ENCODE results near the gene ZFYVE21.
"Not testable (repeated sequence)": the region's sequence is repeated elsewhere in the genome, so short reads cannot be mapped to it uniquely, and the experiment has no call there.

ZFYVE21 gene

DNA sequence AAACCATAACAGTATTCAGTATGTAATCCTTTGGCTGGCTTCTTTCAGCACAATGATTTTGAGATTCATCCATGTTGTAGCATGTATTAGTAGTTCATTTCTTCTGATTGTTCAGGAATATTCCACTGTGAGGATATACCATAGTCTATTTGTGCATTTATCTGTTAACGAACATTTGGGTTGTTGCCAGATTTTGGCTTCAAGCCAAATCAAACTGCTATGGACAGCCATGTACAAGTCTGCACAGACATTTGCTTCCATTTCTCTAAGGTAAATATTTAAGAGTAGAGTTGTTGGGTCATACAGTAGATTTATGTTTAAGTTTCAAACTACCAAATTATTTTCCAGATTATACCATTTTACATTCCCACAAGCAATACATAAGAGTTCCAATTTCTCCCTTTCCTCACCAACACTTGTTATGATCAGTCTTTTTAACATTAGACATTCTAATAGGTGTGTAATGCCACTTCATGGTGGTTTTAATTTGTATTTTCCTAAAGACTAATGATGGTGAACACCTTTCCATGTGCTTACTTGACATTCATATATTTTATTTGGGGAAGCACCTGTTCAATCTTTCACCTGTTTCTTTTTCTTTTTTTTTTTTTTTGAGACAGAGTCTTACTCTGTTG lies 56.6 kb downstream of the ZFYVE21 start:
- DNase-seq: no peak

DNA sequence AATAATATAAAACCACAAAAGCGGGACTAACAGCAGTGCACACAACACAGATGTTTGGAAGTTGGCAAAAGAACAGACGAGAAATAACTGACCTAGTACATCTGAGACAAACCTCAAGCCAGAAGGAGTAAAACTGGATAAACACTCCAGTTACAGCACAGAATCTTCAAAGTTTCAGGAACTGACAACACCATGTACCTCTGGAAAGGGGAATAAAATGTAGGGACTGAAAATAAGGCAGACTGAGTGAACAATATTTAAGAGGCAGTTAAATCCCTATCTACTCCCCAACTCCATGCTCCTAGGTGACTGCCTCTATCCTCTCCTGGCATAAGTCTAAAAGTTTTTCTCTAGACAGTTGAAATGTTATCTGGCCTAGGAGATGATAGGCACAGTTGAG lies 57.9 kb downstream of the ZFYVE21 start:
- no peak for DNase-seq

- DNase-seq: no peak
Measured at GRCh38 chr14:103775506-103775905, 59.9 kb downstream of the ZFYVE21 start.

DNA sequence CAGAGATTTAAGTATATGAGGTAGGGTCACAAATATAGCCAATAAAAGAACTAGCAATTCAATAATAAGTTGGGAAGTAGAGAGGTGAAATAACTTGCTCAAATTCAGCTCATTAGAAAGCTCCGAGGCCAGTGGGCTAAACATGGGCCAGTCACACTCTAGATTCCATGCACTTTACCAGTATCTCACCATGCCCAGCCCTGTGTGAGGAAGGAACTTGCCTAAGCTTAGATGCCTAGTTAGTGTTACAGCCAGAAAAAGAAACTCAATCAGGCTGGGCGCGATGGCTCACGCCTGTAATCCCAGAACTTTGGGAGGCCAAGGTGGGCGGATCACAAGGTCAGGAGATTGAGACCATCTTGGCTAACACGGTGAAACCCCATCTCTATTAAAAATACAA lies 60.7 kb downstream of the ZFYVE21 start:
- not testable (repeated sequence) for DNase-seq

GRCh38 chr14:103782376-103782775 lies 66.8 kb downstream of the ZFYVE21 start:
- no peak for DNase-seq

Measured in SHP77 (cell line).